Measurements from ENCODE around the gene PGAM2. TPM values are rescaled to one million over a fixed set of nuclear protein-coding genes. Genes with fewer than 3 reads are reported as not detected.

Gene PGAM2
- total RNA-seq, 1 experiment from 2014 or later, result 9.7 TPM

DNA sequence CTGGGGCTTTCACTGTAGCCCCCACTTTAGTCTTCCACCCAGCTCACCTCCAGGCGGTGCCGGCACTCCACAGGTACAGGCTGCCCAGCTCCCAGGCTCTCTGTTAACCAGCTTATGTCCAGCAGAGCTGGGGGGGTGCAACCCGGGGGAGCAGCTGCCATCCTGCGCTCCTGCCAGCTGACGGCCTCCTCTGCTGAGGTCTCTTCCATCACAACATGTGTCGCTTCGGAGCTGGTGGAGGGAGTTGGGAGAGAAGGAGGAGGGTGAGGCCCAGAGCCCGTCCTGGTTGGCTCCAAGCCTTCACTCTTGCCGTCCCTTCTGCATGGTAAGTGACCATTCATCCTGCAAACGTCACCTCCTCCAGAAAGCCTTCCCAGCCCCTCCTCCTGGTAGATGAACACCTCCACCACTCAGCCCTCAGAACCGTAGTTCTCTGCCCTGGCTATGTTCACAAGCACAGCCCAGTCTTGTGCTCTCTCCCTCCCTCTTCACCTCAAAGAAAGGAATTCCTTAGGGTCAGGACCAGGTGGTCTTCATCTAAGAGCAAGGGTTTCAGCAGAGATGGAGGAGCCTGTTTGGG, 15.4 kb upstream of the PGAM2 start:
- TF ChIP-seq, protein P1, sequence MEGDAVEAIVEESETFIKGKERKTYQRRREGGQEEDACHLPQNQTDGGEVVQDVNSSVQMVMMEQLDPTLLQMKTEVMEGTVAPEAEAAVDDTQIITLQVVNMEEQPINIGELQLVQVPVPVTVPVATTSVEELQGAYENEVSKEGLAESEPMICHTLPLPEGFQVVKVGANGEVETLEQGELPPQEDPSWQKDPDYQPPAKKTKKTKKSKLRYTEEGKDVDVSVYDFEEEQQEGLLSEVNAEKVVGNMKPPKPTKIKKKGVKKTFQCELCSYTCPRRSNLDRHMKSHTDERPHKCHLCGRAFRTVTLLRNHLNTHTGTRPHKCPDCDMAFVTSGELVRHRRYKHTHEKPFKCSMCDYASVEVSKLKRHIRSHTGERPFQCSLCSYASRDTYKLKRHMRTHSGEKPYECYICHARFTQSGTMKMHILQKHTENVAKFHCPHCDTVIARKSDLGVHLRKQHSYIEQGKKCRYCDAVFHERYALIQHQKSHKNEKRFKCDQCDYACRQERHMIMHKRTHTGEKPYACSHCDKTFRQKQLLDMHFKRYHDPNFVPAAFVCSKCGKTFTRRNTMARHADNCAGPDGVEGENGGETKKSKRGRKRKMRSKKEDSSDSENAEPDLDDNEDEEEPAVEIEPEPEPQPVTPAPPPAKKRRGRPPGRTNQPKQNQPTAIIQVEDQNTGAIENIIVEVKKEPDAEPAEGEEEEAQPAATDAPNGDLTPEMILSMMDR (conservative IDR thresholded peaks at IDR 0.05), result no peak
- TF ChIP-seq EZH2 (IDR thresholded peaks at IDR 0.05; ENCODE audit: low read depth), result no peak
- Histone ChIP-seq H3K4me1 (replicated peaks; ENCODE audit: insufficient read depth) (peaks cover 15% of the 10 kb centered on the region; the same call in 1 of the 2 replicates), H3K27ac (peak overlapping the region; percentile 61; the same call in 1 of the 2 replicates), H3K27me3 (ENCODE audit: insufficient read depth, low read depth) (no peaks in the 10 kb centered on the region), H3K9me3 (ENCODE audit: insufficient read depth, low read depth) (no peaks in the 10 kb centered on the region), H3K9me2 (ENCODE audit: insufficient read depth) (no peaks in the 10 kb centered on the region), H3K36me3 (ENCODE audit: low read depth) (peaks cover 27% of the 10 kb centered on the region), H3K4me3 (peak overlapping the region; percentile 98), H3K79me2 (ENCODE audit: low read depth) (peaks cover 19% of the 10 kb centered on the region), H4K20me1 (ENCODE audit: insufficient read depth) (no peaks in the 10 kb centered on the region), H3K4me2 (peak overlapping the region; percentile 85), H3F3A (ENCODE audit: insufficient read depth, low read depth) (peaks cover 15% of the 10 kb centered on the region), H2AFZ (no peak overlapping the region)
- intact Hi-C loops (cut with micrococcal nuclease; ENCODE audit: unreplicated experiment), result loop anchor here (5.0 kb wide), 1 partner anchor 102 kb away; no protein-coding TSS in a partner anchor
- no peak for DNase-seq
- no TSS peak for BruUV-seq (replicated peaks)
- POLR2A ChIA-PET (ENCODE audit: unreplicated experiment), result interaction anchor here (0.7 kb wide), 2 partner anchors 120 to 149 kb away, joined by 13 to 18 read pairs; no protein-coding TSS in a partner anchor
- CTCF ChIA-PET, result interaction anchor here (1.0 kb wide), 1 partner anchor 44 kb away, joined by 3 read pairs; no protein-coding TSS in a partner anchor

DNA sequence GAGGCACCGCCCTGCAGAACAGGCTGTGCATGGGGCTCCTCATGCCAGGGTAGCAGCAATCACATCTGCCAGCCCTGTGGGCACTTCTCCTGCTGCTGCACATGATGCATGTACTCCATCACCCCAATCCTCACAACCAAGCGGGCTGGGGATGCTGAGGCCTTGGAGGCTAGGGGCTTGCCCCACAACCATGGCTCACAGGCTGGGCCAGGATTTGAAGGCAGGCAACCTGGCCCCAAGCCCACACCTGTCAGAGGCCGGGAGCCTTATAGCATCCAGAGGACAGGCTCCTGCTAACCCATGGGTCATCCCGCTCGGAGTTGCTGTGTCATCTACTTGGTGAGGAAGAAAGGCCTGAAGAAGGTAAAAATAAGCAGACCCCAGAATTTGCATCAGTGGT, 14.8 kb upstream of the PGAM2 start:
- no peak overlapping the region for H3K27ac ChIP-seq
- POLR2A ChIA-PET (ENCODE audit: unreplicated experiment), result no interaction called here
- no peak overlapping the region for H3K4me3 ChIP-seq
- H3K9me3 ChIP-seq (ENCODE audit: insufficient read depth, low read depth), result no peaks in the 10 kb centered on the region
- no peaks in the 10 kb centered on the region for H4K20me1 ChIP-seq (ENCODE audit: insufficient read depth)
- peaks cover 21% of the 10 kb centered on the region for H3F3A ChIP-seq (ENCODE audit: insufficient read depth, low read depth)
- no peaks in the 10 kb centered on the region for H3K27me3 ChIP-seq (ENCODE audit: insufficient read depth, low read depth)
- CTCF ChIA-PET, result no interaction called here
- H3K36me3 ChIP-seq (ENCODE audit: low read depth), result peaks cover 28% of the 10 kb centered on the region
- H3K9me2 ChIP-seq (ENCODE audit: insufficient read depth), result no peaks in the 10 kb centered on the region
- H3K4me2 ChIP-seq, result no peak overlapping the region
- peaks cover 19% of the 10 kb centered on the region for H3K79me2 ChIP-seq (ENCODE audit: low read depth)
- no peak for DNase-seq
- intact Hi-C loops (cut with micrococcal nuclease; ENCODE audit: unreplicated experiment), result loop anchor here (5.0 kb wide), 1 partner anchor 102 kb away; no protein-coding TSS in a partner anchor
- no TSS peak for BruUV-seq (replicated peaks)
- H3K4me1 ChIP-seq (replicated peaks; ENCODE audit: insufficient read depth), result peaks cover 19% of the 10 kb centered on the region
- H2AFZ ChIP-seq, result no peak overlapping the region
- TF ChIP-seq, protein P1 (conservative IDR thresholded peaks at IDR 0.05), result no peak
- TF ChIP-seq EZH2 (IDR thresholded peaks at IDR 0.05; ENCODE audit: low read depth), result no peak

- H3F3A ChIP-seq (ENCODE audit: insufficient read depth, low read depth), result peaks cover 22% of the 10 kb centered on the region
- no peak for DNase-seq
These were observed 14.1 kb upstream of the PGAM2 start for GRCh38 chr7:44079331-44080021.

More at GRCh38 chr7:44079331-44080021, 14.1 kb upstream of the PGAM2 start:
- POLR2A ChIA-PET (ENCODE audit: unreplicated experiment), result no interaction called here
- no peaks in the 10 kb centered on the region for H3K27me3 ChIP-seq (ENCODE audit: insufficient read depth, low read depth)
- TF ChIP-seq, protein P1 (conservative IDR thresholded peaks at IDR 0.05), result no peak
- no peak for TF ChIP-seq EZH2 (IDR thresholded peaks at IDR 0.05; ENCODE audit: low read depth)
- peaks cover 19% of the 10 kb centered on the region for H3K79me2 ChIP-seq (ENCODE audit: low read depth)
- H3K4me1 ChIP-seq (replicated peaks; ENCODE audit: insufficient read depth), result peaks cover 25% of the 10 kb centered on the region
- intact Hi-C loops (cut with micrococcal nuclease; ENCODE audit: unreplicated experiment), result loop anchor here (5.0 kb wide), 1 partner anchor 103 kb away; no protein-coding TSS in a partner anchor
- CTCF ChIA-PET, result no interaction called here
- no peaks in the 10 kb centered on the region for H4K20me1 ChIP-seq (ENCODE audit: insufficient read depth)
- no peaks in the 10 kb centered on the region for H3K9me3 ChIP-seq (ENCODE audit: insufficient read depth, low read depth)
- H3K36me3 ChIP-seq (ENCODE audit: low read depth), result peaks cover 32% of the 10 kb centered on the region
- BruUV-seq (replicated peaks), result no TSS peak
- no peak overlapping the region for H3K4me3 ChIP-seq
- H3K27ac ChIP-seq, result no peak overlapping the region
- no peaks in the 10 kb centered on the region for H3K9me2 ChIP-seq (ENCODE audit: insufficient read depth)
- no peak overlapping the region for H2AFZ ChIP-seq
- H3K4me2 ChIP-seq, result no peak overlapping the region
